CD4-positive, alpha-beta T cell (primary cell): ENCODE measurements around the gene RFTN2. TPM values are rescaled to one million over a fixed set of nuclear protein-coding genes. Genes with fewer than 3 reads are reported as not detected.

Source experiments
- ATAC-seq: fragments of 200-7000 bp; cut with Tn5 transposase; one replicate; pipeline ENCODE4 v1.10.0; 2022; ENCODE audit warnings: mild to moderate bottlenecking; ENCODE audit not compliant: poor library complexity
- CTCF ChIA-PET: fragments of 350-600 bp; sonication (Branson Sonifier 250); formaldehyde crosslinking; loops from one replicate; lab custom pipeline; 2021; ENCODE audit warnings: antibody characterized with exemption, inconsistent platforms; lab: Charles Lee
- POLR2A ChIA-PET: fragments of 350-600 bp; sonication (Branson Sonifier 250); formaldehyde crosslinking; loops from one replicate; lab custom pipeline; 2021; ENCODE audit warnings: antibody characterized with exemption, inconsistent platforms; lab: Charles Lee
- DNase-seq, 14 experiments: peaks; one replicate each; pipeline ENCODE4 v3.0.0-alpha.2; 2013 to 2020; ENCODE audit warnings: mixed read lengths in 2 of 14
- H3K27ac ChIP-seq, 2 donors: one replicate each; pipeline versions ENCODE4 v1.5.1 to v1.7.0; 2013; ENCODE audit warnings: low read length in 2 of 2, low read depth in 1 of 2, mild to moderate bottlenecking in 1 of 2
- H3K27me3 ChIP-seq, 2 experiments: 1 replicate in 1 of 2; 2 replicates in 1 of 2; pipeline versions ENCODE4 v1.6.1 to v1.7.0; 2013; ENCODE audit warnings: low read length in 2 of 2, control low read depth in 1 of 2, mild to moderate bottlenecking in 1 of 2, moderate library complexity in 1 of 2; ENCODE audit not compliant: insufficient read depth in 2 of 2, control insufficient read depth in 1 of 2
- H3K36me3 ChIP-seq: one replicate; pipeline ENCODE4 v1.6.1; 2013; ENCODE audit warnings: low read length, control low read depth; ENCODE audit not compliant: insufficient read depth
- H3K4me1 ChIP-seq: one replicate; pipeline ENCODE4 v1.6.1; 2013; ENCODE audit warnings: low read length, control low read depth; ENCODE audit not compliant: insufficient read depth
- H3K4me3 ChIP-seq: one replicate; pipeline ENCODE4 v1.5.1; 2013; ENCODE audit warnings: mild to moderate bottlenecking, low read length, moderate library complexity
- H3K9me3 ChIP-seq, 2 experiments: 1 replicate in 1 of 2; 2 replicates in 1 of 2; pipeline versions ENCODE4 v1.6.1 to v1.7.0; 2013; ENCODE audit warnings: low read length in 2 of 2, mild to moderate bottlenecking in 2 of 2, control low read depth in 1 of 2, moderate library complexity in 1 of 2; ENCODE audit not compliant: control insufficient read depth in 1 of 2, insufficient read depth in 1 of 2
- H3K27ac Mint-ChIP-seq: one replicate; pipeline ENCODE4 v1.8.0; 2020; ENCODE audit warnings: mixed read lengths
- H3K27me3 Mint-ChIP-seq: one replicate; pipeline ENCODE4 v1.8.0; 2021; ENCODE audit warnings: mixed read lengths
- H3K36me3 Mint-ChIP-seq: one replicate; pipeline ENCODE4 v1.8.0; 2021; ENCODE audit warnings: low read depth, mixed read lengths
- H3K4me1 Mint-ChIP-seq: one replicate; pipeline ENCODE4 v1.8.0; 2021; ENCODE audit warnings: low read depth, mixed read lengths
- H3K4me3 Mint-ChIP-seq: one replicate; pipeline ENCODE4 v1.8.0; 2020; ENCODE audit warnings: mild to moderate bottlenecking, mixed read lengths
- H3K9me3 Mint-ChIP-seq: one replicate; pipeline ENCODE4 v1.8.0; 2020; ENCODE audit warnings: mixed read lengths
- intact Hi-C, 2 experiments: fragments of 100-400 bp; cut with DNase I in 1 of 2; cut with micrococcal nuclease in 1 of 2; formaldehyde crosslinking; loops; one replicate each; pipeline versions ENCODE4 v1.15.1 to v1.9.0; 2023 to 2025; cut with DNase I, micrococcal nuclease
- total RNA-seq, 174 experiments: library from RNA in 2 of 174; stranded (reverse) in 2 of 174; gene quantifications; one replicate each; pipeline ENCODE4 v1.2.3 and lab custom pipeline; 2021 to 2026
- TF ChIP-seq, protein P1 (sequence below): fragments of 200-600 bp; IDR thresholded peaks from one replicate; pipeline ENCODE4 v1.8.0; 2022; ENCODE audit warnings: antibody characterized with exemption, mild to moderate bottlenecking

RFTN2 gene
- total RNA-seq, 2 experiments from 2014 or later, result not detected

DNA sequence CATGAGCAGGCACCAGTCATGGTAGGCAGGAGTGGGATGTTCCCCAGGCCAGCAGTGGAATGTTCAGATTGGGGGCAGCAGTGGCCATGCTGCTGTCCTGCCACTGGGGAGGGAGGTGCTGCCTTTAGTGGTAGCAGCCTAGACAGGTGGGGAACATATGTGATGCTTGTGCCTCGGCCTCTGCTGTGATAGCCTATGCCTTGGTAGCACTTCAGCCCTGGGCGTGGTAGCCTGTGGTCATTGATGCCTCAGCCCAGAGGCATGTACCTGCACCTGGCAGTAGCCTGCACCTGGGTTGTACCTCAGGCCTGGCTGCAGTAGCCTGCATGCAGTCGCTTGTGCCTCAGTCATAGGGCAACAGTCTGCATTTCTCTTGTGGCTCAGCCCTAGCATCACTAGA, 7.1 kb downstream of the RFTN2 start:
- H3K4me1 Mint-ChIP-seq, result no peaks in the 10 kb centered on the region
- no peak overlapping the region for H3K4me3 Mint-ChIP-seq
- TF ChIP-seq, protein P1, sequence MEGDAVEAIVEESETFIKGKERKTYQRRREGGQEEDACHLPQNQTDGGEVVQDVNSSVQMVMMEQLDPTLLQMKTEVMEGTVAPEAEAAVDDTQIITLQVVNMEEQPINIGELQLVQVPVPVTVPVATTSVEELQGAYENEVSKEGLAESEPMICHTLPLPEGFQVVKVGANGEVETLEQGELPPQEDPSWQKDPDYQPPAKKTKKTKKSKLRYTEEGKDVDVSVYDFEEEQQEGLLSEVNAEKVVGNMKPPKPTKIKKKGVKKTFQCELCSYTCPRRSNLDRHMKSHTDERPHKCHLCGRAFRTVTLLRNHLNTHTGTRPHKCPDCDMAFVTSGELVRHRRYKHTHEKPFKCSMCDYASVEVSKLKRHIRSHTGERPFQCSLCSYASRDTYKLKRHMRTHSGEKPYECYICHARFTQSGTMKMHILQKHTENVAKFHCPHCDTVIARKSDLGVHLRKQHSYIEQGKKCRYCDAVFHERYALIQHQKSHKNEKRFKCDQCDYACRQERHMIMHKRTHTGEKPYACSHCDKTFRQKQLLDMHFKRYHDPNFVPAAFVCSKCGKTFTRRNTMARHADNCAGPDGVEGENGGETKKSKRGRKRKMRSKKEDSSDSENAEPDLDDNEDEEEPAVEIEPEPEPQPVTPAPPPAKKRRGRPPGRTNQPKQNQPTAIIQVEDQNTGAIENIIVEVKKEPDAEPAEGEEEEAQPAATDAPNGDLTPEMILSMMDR, result no peak
- H3K27ac Mint-ChIP-seq, result no peak overlapping the region
- DNase-seq (no peak), ATAC-seq (no peak)
- H3K4me1 ChIP-seq, result no peaks in the 10 kb centered on the region
- intact Hi-C loops, result no loop called here
- CTCF ChIA-PET, result no interaction called here
- H3K9me3 Mint-ChIP-seq, result peaks cover 8% of the 10 kb centered on the region
- peaks cover 13 to 15% of the 10 kb centered on the region in 2 experiments for H3K9me3 ChIP-seq
- no peaks in the 10 kb centered on the region for H3K27me3 ChIP-seq
- no peaks in the 10 kb centered on the region for H3K36me3 ChIP-seq
- peaks cover 8% of the 10 kb centered on the region for H3K36me3 Mint-ChIP-seq
- POLR2A ChIA-PET, result no interaction called here
- H3K27ac ChIP-seq, result no peak overlapping the region
- peaks cover 15% of the 10 kb centered on the region for H3K27me3 Mint-ChIP-seq
- no peak overlapping the region for H3K4me3 ChIP-seq

DNA sequence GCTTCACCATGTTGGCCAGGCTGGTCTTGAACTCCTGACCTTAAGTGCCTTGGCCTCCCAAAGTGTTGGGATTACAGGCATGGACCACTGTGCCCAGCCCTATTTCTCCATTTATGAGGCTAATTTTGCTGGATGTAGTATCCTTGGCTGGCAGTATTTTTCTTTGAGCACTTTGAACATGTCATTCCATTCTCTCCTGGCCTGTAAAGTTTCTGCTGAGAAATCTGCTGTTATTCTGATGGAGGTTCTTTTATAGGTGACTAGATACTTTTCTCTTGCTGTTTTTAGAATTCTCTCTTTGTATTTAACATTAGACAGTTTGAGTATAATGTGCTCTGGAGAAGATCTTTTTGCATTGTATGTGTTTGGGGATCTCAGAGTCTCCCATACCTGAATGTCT, 9.1 kb downstream of the RFTN2 start:
- no peaks in the 10 kb centered on the region for H3K36me3 ChIP-seq
- H3K27me3 ChIP-seq, result no peaks in the 10 kb centered on the region
- Mint-ChIP-seq H3K36me3 (peaks cover 8% of the 10 kb centered on the region), H3K27me3 (peaks cover 6% of the 10 kb centered on the region), H3K9me3 (peaks cover 8% of the 10 kb centered on the region), H3K27ac (no peak overlapping the region), H3K4me3 (no peak overlapping the region), H3K4me1 (no peaks in the 10 kb centered on the region)
- intact Hi-C loops, result no loop called here
- CTCF ChIA-PET, result no interaction called here
- H3K9me3 ChIP-seq, result peaks cover 13 to 15% of the 10 kb centered on the region in 2 experiments
- ATAC-seq (no peak), DNase-seq (no peak)
- POLR2A ChIA-PET, result no interaction called here
- H3K4me3 ChIP-seq, result no peak overlapping the region
- TF ChIP-seq, protein P1, result no peak
- no peaks in the 10 kb centered on the region for H3K4me1 ChIP-seq
- H3K27ac ChIP-seq, result no peak overlapping the region

DNA sequence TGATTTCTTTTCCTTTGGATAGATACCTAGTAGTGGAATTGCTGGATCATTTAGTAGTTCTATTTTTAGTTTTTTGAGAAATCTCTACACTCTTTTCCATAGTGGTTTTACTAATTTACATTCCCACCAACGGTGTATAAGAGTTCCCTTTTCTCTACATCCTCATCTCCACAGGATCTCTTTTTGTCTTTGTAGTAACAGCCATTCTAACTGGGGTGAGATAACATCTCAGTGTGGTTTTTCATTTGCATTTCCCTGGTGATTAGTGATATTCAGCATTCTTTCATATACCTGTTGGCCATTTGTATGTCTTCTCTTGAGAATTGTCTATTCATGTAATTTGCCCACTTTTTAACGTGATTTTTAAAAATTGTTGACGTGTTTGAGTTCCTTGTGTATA, 13.8 kb downstream of the RFTN2 start:
- peak in 1 of 14 experiments; percentile 0 for DNase-seq
- CTCF ChIA-PET, result no interaction called here
- POLR2A ChIA-PET, result no interaction called here
- H3K36me3 Mint-ChIP-seq, result peaks cover 4% of the 10 kb centered on the region
- H3K9me3 Mint-ChIP-seq, result peaks cover 5% of the 10 kb centered on the region
- no peaks in the 10 kb centered on the region for H3K4me1 ChIP-seq
- no peaks in the 10 kb centered on the region for H3K27me3 Mint-ChIP-seq
- H3K9me3 ChIP-seq, result peaks cover 3 to 5% of the 10 kb centered on the region in 2 experiments
- intact Hi-C loops, result no loop called here
- no peaks in the 10 kb centered on the region for H3K36me3 ChIP-seq
- H3K27ac ChIP-seq, result no peak overlapping the region
- no peak for ATAC-seq
- H3K4me3 Mint-ChIP-seq, result no peak overlapping the region
- H3K27me3 ChIP-seq, result no peaks in the 10 kb centered on the region
- TF ChIP-seq, protein P1, result no peak
- H3K4me1 Mint-ChIP-seq, result no peaks in the 10 kb centered on the region
- no peak overlapping the region for H3K4me3 ChIP-seq
- H3K27ac Mint-ChIP-seq, result no peak overlapping the region
